ENCODE results near the gene MAP2K2.

GRCh38 chr19:4064149-4064495 is 59.8 kb downstream of the MAP2K2 start:
- no peak for TF ChIP-seq ZNF302 (CRISPR knock-in tag; IDR thresholded peaks at IDR 0.05)
- TF ChIP-seq EP300 (IDR thresholded peaks at IDR 0.05): no peak

All from A549 (cell line).